ENCODE measurements around the gene ZNF219. TPM values are rescaled to one million over a fixed set of nuclear protein-coding genes. Genes with fewer than 3 reads are reported as not detected.

Gene ZNF219
- total RNA-seq, 1 experiment from 2014 or later, result 84.5 TPM

DNA sequence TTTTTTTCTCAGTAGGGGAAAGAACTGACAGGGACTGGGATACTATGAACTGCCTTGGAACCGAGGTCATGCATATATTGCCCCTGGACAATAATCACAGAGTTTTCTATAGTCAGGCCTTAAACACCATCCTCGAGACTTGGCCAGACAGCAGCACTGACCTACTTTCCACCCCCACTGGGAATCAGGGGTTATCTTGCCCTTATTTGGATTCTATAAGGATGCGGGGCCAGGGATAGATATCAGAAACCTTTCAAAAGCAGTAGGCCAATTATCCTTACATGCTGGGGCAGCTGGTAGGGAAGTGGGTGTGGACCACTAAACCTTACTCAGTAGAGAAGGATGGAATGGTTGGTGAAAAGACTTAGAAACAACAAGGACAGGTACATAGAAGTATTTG is 2.0 kb downstream of the ZNF219 start:
- Histone ChIP-seq H2BK20ac (ENCODE audit: low read depth, low read length, poor library complexity, severe bottlenecking) (no peak overlapping the region), H3T11ph (ENCODE audit: low read length) (no peak overlapping the region), H4K8ac (replicated peaks; ENCODE audit: insufficient read length, low read depth, low read length) (no peak overlapping the region), H2BK120ac (ENCODE audit: low read depth, low read length, poor library complexity, severe bottlenecking) (no peak overlapping the region), H2AFZ (ENCODE audit: low read length) (no peak overlapping the region), H3K4ac (ENCODE audit: low read depth, low read length) (no peak overlapping the region), H2BK15ac (ENCODE audit: low read depth, low read length) (no peak overlapping the region), H3K4me1 (ENCODE audit: insufficient read depth, low read length) (peaks cover 18% of the 10 kb centered on the region), H3K79me1 (ENCODE audit: insufficient read depth, low read depth, low read length, poor library complexity, severe bottlenecking) (peaks cover 4% of the 10 kb centered on the region), H3K27me3 (ENCODE audit: insufficient read depth, low read length) (no peaks in the 10 kb centered on the region), H3K23ac (ENCODE audit: insufficient read length, low read depth, low read length) (no peak overlapping the region), H4K5ac (ENCODE audit: insufficient read length, low read depth, low read length) (no peak overlapping the region), H4K20me1 (ENCODE audit: control insufficient read depth, insufficient read depth, insufficient read length) (no peaks in the 10 kb centered on the region), H3K18ac (ENCODE audit: insufficient read length, low read depth, low read length) (no peak overlapping the region), H3K9me3 (ENCODE audit: control insufficient read depth, low read depth, low read length) (no peaks in the 10 kb centered on the region), H3K27ac (ENCODE audit: insufficient read length, low read depth, low read length) (no peak overlapping the region), H3K56ac (ENCODE audit: insufficient read length, low read depth, low read length) (no peak overlapping the region), H3K79me2 (ENCODE audit: insufficient read depth, low read length) (peaks cover 12% of the 10 kb centered on the region; the same call in 1 of the 2 replicates), H2AK5ac (ENCODE audit: insufficient read length, low read length) (no peak overlapping the region), H2BK5ac (ENCODE audit: insufficient read length, low read length) (no peak overlapping the region), H3K9ac (ENCODE audit: extremely low read depth, insufficient read length, low read length) (no peak overlapping the region), H3K4me2 (ENCODE audit: insufficient read depth, insufficient read length, low read length) (peak overlapping the region; percentile 73), H4K91ac (ENCODE audit: insufficient read length, low read depth, low read length) (no peak overlapping the region), H2BK12ac (ENCODE audit: insufficient read length, low read depth, low read length) (no peak overlapping the region), H3K14ac (ENCODE audit: insufficient read depth, low read length) (no peak overlapping the region), H3K23me2 (ENCODE audit: insufficient read length, low read depth, low read length, poor library complexity, severe bottlenecking) (peaks cover 12% of the 10 kb centered on the region)
- peaks cover 69 to 71% of the 10 kb centered on the region in 2 experiments for H3K4me1 Mint-ChIP-seq
- no peaks in the 10 kb centered on the region; the same call in 1 of the 2 replicates for H3K27me3 Mint-ChIP-seq (ENCODE audit: low read depth)
- no peak overlapping the region for H3K27ac Mint-ChIP-seq
- TF ChIP-seq, protein P1, sequence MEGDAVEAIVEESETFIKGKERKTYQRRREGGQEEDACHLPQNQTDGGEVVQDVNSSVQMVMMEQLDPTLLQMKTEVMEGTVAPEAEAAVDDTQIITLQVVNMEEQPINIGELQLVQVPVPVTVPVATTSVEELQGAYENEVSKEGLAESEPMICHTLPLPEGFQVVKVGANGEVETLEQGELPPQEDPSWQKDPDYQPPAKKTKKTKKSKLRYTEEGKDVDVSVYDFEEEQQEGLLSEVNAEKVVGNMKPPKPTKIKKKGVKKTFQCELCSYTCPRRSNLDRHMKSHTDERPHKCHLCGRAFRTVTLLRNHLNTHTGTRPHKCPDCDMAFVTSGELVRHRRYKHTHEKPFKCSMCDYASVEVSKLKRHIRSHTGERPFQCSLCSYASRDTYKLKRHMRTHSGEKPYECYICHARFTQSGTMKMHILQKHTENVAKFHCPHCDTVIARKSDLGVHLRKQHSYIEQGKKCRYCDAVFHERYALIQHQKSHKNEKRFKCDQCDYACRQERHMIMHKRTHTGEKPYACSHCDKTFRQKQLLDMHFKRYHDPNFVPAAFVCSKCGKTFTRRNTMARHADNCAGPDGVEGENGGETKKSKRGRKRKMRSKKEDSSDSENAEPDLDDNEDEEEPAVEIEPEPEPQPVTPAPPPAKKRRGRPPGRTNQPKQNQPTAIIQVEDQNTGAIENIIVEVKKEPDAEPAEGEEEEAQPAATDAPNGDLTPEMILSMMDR (conservative IDR thresholded peaks at IDR 0.05), result no peak
- no peaks in the 10 kb centered on the region; a peak in 2 of 5 replicates for H3K9me3 Mint-ChIP-seq
- DNase-seq, result no peak
- WGBS (ENCODE audit: extremely low coverage, insufficient read length, low lambda C conversion rate), result no CpG with 5 or more reads among the region's 3 CpGs
- H3K4me3 Mint-ChIP-seq, result peak overlapping the region; percentile 79 to 92
- H3K36me3 Mint-ChIP-seq (ENCODE audit: insufficient read depth in 1 of 3, low read depth in 3 of 3), result peaks cover 17 to 23% (median 21%) of the 10 kb centered on the region in 3 experiments

All from H9 (cell line).